MM.1S (cell line): ENCODE data around the gene GRIN1.

Source experiments
- EZH2 ChIP-seq: fragments of 300-600 bp; sonication (generic); optimal IDR thresholded peaks from 2 replicates; pipeline ENCODE3; 2017; ENCODE audit warnings: low read depth, mild to moderate bottlenecking, antibody characterized with exemption, low read length, mixed read lengths
- TF ChIP-seq, protein P1 (sequence below): fragments of 300-600 bp; sonication (generic); IDR thresholded peaks from 2 replicates; pipeline ENCODE4 v1.5.1; 2016; ENCODE audit warnings: antibody characterized with exemption, low read length, mixed read lengths

DNA sequence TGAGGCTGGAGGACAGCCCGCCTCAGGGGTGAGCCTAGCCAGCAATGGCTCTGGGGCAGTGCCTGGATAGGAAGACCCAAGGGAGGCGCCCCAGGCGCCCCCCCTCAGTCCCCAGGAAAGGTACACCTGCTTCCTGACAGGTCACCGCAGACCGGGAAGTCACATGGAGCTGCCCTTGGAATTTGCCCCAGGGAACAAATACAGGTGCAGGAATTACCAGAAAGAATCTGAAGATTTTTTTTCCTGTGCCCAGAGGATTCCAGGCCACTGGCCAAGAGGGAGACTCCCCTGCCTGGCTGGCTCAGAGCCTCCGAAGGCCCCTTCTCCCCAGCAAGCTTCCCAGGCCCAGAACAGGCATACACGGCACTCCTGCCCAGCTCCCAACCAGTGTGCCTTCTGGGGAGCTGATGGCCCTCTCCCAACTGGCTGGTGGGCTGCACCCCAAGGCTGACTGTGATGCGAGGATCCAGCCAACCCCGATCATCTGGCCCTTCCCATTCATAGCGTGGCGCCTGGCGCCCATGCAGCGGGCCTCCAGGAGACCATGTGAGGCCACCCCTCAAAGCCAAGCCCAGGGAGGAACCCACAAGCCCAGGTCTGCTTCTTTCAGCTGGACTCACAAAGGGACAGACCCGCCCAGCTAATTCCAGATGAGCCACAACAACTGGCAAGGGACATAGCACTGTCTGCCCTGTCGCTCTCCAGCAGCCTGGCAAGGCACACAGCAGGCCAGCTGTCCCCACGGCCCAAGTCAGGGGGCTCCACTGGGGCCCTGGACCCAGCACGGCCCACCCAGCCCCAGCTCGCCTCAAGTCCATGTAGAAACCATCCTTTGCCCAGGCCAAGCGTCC, 59.3 kb downstream of the GRIN1 start:
- TF ChIP-seq, protein P1, sequence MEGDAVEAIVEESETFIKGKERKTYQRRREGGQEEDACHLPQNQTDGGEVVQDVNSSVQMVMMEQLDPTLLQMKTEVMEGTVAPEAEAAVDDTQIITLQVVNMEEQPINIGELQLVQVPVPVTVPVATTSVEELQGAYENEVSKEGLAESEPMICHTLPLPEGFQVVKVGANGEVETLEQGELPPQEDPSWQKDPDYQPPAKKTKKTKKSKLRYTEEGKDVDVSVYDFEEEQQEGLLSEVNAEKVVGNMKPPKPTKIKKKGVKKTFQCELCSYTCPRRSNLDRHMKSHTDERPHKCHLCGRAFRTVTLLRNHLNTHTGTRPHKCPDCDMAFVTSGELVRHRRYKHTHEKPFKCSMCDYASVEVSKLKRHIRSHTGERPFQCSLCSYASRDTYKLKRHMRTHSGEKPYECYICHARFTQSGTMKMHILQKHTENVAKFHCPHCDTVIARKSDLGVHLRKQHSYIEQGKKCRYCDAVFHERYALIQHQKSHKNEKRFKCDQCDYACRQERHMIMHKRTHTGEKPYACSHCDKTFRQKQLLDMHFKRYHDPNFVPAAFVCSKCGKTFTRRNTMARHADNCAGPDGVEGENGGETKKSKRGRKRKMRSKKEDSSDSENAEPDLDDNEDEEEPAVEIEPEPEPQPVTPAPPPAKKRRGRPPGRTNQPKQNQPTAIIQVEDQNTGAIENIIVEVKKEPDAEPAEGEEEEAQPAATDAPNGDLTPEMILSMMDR = no peak
- no peak for TF ChIP-seq EZH2
